Raji (cell line): ENCODE results near the gene EMID1.

Source experiments
- POLR2A ChIP-seq: IDR thresholded peaks from 2 replicates; pipeline ENCODE4 v1.6.1; 2011; ENCODE audit warnings: low read depth, low read length, control low read depth; ENCODE audit not compliant: insufficient read depth

Gene EMID1

GRCh38 chr22:29215012-29215860, 9.5 kb downstream of the EMID1 start:
- TF ChIP-seq POLR2A = no peak

GRCh38 chr22:29216011-29216872, 10.5 kb downstream of the EMID1 start:
- TF ChIP-seq POLR2A = no peak

- no peak for TF ChIP-seq POLR2A
Measured at GRCh38 chr22:29216873-29217666, 11.4 kb downstream of the EMID1 start.

GRCh38 chr22:29217827-29218757, 12.4 kb downstream of the EMID1 start:
- TF ChIP-seq POLR2A = no peak

GRCh38 chr22:29218758-29219408, 13.2 kb downstream of the EMID1 start:
- no peak for TF ChIP-seq POLR2A

- TF ChIP-seq POLR2A = no peak
Measured at GRCh38 chr22:29219881-29220670, 14.4 kb downstream of the EMID1 start.

GRCh38 chr22:29224121-29224858, 18.6 kb downstream of the EMID1 start:
- no peak for TF ChIP-seq POLR2A

GRCh38 chr22:29224859-29225410, 19.2 kb downstream of the EMID1 start:
- TF ChIP-seq POLR2A = no peak

- TF ChIP-seq POLR2A = no peak
Measured at GRCh38 chr22:29225422-29226090, 19.9 kb downstream of the EMID1 start.

GRCh38 chr22:29226351-29226981, 20.8 kb downstream of the EMID1 start:
- TF ChIP-seq POLR2A = no peak
